Adrenal gland (tissue), 12 donors: Measurements from ENCODE around the gene FGF14. TPM values are rescaled to one million over a fixed set of nuclear protein-coding genes. Genes with fewer than 3 reads are reported as not detected.
A peak's percentile ranks its signal among the peaks of the same experiment; 100 is the strongest.
"Not testable (repeated sequence)": the region's sequence is repeated elsewhere in the genome, so short reads cannot be mapped to it uniquely, and the experiment has no call there.

Source experiments
- DNase-seq, 7 donors: peaks; one replicate each; pipeline ENCODE4 v3.0.0-alpha.2; 2019 to 2020
- H3K27ac ChIP-seq, 5 donors: fragments of 200-600 bp; sonication (generic) in 4 of 5; 1 replicate in 3 of 5; 2 replicates in 2 of 5; pipeline versions ENCODE4 v1.5.1 to v1.8.0; 2016 to 2020; ENCODE audit warnings: mild to moderate bottlenecking in 1 of 5
- H3K27me3 ChIP-seq: fragments of 200-600 bp; 2 replicates; pipeline ENCODE4 v1.8.0; 2021
- H3K36me3 ChIP-seq, 2 donors: fragments of 200-600 bp; replicated peaks in 1 of 2; 1 replicate in 1 of 2; 2 replicates in 1 of 2; pipeline versions ENCODE4 v1.5.1 to v1.8.0; 2018 to 2022
- H3K4me1 ChIP-seq, 2 donors: fragments of 200-600 bp; replicated peaks in 1 of 2; 1 replicate in 1 of 2; 2 replicates in 1 of 2; pipeline versions ENCODE4 v1.5.1 to v1.8.0; 2018 to 2021
- H3K4me3 ChIP-seq, 4 donors: fragments of 200-600 bp; sonication (generic) in 3 of 4; one replicate each; pipeline ENCODE4 v1.5.1; 2016 to 2018
- H3K9me3 ChIP-seq, 3 donors: fragments of 200-600 bp; sonication (generic) in 1 of 3; replicated peaks in 1 of 3; 1 replicate in 2 of 3; 2 replicates in 1 of 3; pipeline versions ENCODE4 v1.5.1 to v1.8.0; 2016 to 2021
- POLR2A ChIP-seq, 2 donors: fragments of 450-650 bp; IDR thresholded peaks; one replicate each; pipeline ENCODE4 v1.6.1; 2017; ENCODE audit warnings: antibody characterized with exemption in 2 of 2, mild to moderate bottlenecking in 2 of 2, moderate library complexity in 1 of 2
- WGBS, 4 donors: extraction: QIAGEN DNeasy Blood & Tissue Kit in 2 of 4; methylation state at CpG; one replicate each; pipeline versions ENCODE4 v1.1.5 to v1.1.7; 2013 to 2017; 5-methylcytosine and 5-hydroxymethylcytosine counted together
- intact Hi-C, 2 donors: fragments of 100-400 bp; cut with DNase I; formaldehyde crosslinking; loops; one replicate each; pipeline versions ENCODE4 v1.14.1 to v1.15.0; 2022 to 2023
- polyA plus RNA-seq, 3 donors: library from polyadenylated mRNA; stranded (reverse); fragments of 200-250 nt in 2 of 3; fragments of 350-450 nt in 1 of 3; fragmentation: Illumina TruSeq in 1 of 3; extraction: RNeasy Lipid Tissue Mini Kit (QIAGEN cat#74804) in 1 of 3; gene quantifications; one replicate each; pipeline ENCODE4 v1.2.3, GENCODE V29; 2013 to 2014
- total RNA-seq, 9 donors: library from RNA; depleted of rRNA in 4 of 9; stranded (reverse); fragments of >200 nt in 4 of 9; fragments of 120-200 nt in 1 of 9; fragmentation: NEBNext Ultra II Directional in 1 of 9; extraction: Animal tissue kit (Norgen Biotek cat#: 25700) in 1 of 9; gene quantifications; one replicate each; pipeline versions ENCODE4 v1.1.0 to v1.2.4, GENCODE V29; 2013 to 2023
- TF ChIP-seq, protein P1 (sequence below), 6 experiments: fragments of 450-650 bp in 4 of 6; fragments of 200-600 bp in 2 of 6; sonication (generic) in 1 of 6; IDR thresholded peaks; 1 replicate in 5 of 6; 2 replicates in 1 of 6; pipeline versions ENCODE4 v1.5.1 to v1.8.0; 2016 to 2021; ENCODE audit warnings: antibody characterized with exemption in 6 of 6, mild to moderate bottlenecking in 2 of 6, moderate library complexity in 1 of 6
- donor health status: healthy with polysubstance abuse.
- donor health status: Bipolar disorder and iron deficiency.
- donor health status: DM: yes; HTN: yes; CAD: no.
- donor health status: DM: no; HTN: no; CAD: no.
- donor health status: DM: no; HTN: no; CAD: no.
- donor health status: DM: yes; HTN: yes; CAD: no.

FGF14 gene
- total and polyA plus RNA-seq, 12 donors, result 0.32 to 9.3 (median 2.8) TPM; not detected in 2

- Histone ChIP-seq H3K27me3 (no peaks in the 10 kb centered on the region), H3K4me1 (no peaks in the 10 kb centered on the region), H3K4me3 (no peak overlapping the region), H3K36me3 (no peaks in the 10 kb centered on the region), H3K9me3 (no peaks in the 10 kb centered on the region), H3K27ac (no peak overlapping the region)
- intact Hi-C loops, result no loop called here
- DNase-seq, result no peak
- WGBS, 4 donors, result 24 to 34% (median 28%) methylated on average over 4 of the region's 4 CpGs
- no peak for TF ChIP-seq POLR2A (IDR thresholded peaks at IDR 0.05)
- TF ChIP-seq, protein P1, sequence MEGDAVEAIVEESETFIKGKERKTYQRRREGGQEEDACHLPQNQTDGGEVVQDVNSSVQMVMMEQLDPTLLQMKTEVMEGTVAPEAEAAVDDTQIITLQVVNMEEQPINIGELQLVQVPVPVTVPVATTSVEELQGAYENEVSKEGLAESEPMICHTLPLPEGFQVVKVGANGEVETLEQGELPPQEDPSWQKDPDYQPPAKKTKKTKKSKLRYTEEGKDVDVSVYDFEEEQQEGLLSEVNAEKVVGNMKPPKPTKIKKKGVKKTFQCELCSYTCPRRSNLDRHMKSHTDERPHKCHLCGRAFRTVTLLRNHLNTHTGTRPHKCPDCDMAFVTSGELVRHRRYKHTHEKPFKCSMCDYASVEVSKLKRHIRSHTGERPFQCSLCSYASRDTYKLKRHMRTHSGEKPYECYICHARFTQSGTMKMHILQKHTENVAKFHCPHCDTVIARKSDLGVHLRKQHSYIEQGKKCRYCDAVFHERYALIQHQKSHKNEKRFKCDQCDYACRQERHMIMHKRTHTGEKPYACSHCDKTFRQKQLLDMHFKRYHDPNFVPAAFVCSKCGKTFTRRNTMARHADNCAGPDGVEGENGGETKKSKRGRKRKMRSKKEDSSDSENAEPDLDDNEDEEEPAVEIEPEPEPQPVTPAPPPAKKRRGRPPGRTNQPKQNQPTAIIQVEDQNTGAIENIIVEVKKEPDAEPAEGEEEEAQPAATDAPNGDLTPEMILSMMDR (IDR thresholded peaks at IDR 0.05), result peak; percentile 43 to 73 (median 50)
Measured at GRCh38 chr13:102141625-102142472, 260.0 kb downstream of the FGF14 start.

DNA sequence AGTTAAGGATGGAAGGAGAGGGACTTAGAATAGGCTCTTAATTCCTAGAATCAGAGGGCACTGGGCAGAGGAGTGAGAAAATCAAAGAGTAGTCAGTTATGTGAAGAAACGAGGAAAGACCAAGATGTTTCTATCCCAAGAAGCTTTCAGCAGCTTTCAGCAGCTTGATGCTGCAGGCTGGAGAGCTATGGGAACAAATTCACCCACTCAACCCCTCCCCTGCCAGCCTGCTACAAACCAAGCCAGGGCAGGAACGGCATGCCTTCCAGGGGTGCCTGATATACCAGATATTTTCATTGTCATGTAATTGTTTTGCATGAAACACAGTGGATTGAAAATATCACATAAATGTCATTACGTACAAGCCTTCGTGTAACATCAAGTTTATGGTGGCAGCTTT is 262.2 kb downstream of the FGF14 start:
- H3K4me1 ChIP-seq, result no peaks in the 10 kb centered on the region
- H3K36me3 ChIP-seq, result no peaks in the 10 kb centered on the region
- H3K4me3 ChIP-seq, result no peak overlapping the region
- no peak for DNase-seq
- no peak for TF ChIP-seq POLR2A (IDR thresholded peaks at IDR 0.05)
- H3K27ac ChIP-seq, result no peak overlapping the region
- H3K27me3 ChIP-seq, result no peaks in the 10 kb centered on the region
- WGBS, 4 donors, result 55 to 70% (median 60%) methylated on average over 4 of the region's 4 CpGs
- no peaks in the 10 kb centered on the region for H3K9me3 ChIP-seq
- intact Hi-C loops, result no loop called here

DNA sequence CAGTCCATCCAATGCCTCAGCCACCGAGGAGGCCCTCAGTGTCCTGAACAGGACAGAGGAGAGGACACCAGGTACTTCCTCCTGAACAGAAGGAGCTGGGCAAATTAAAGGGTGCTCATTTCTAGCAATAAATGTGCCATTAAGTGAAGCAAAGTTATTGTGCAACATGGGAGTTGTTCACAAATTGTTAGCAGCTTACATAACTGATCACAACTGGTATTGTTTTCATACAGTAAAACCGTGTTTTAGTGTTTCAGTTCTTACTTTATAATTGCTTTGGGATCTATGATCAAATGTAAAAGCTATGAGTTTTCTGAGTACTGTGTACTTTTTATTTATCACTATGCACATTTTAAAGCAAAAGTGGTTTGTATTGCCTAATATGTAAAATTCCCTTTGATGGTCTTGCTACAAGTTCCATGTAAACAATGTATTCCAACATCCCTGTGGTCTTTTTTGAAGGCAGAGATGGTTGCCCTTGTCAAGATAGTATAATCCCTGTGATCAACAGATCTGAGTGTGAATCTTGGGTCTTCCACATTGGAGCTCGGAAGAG is 263.1 kb downstream of the FGF14 start:
- Histone ChIP-seq H3K4me1 (no peaks in the 10 kb centered on the region), H3K36me3 (no peaks in the 10 kb centered on the region), H3K4me3 (no peak overlapping the region), H3K9me3 (no peaks in the 10 kb centered on the region), H3K27ac (no peak overlapping the region), H3K27me3 (no peaks in the 10 kb centered on the region)
- DNase-seq, result no peak
- 64 to 79% (median 68%) methylated on average over 3 of the region's 3 CpGs for whole genome bisulfite sequencing, 4 donors
- TF ChIP-seq, protein P1 (IDR thresholded peaks at IDR 0.05), result no peak
- TF ChIP-seq POLR2A (IDR thresholded peaks at IDR 0.05), result no peak
- intact Hi-C loops, result no loop called here

DNA sequence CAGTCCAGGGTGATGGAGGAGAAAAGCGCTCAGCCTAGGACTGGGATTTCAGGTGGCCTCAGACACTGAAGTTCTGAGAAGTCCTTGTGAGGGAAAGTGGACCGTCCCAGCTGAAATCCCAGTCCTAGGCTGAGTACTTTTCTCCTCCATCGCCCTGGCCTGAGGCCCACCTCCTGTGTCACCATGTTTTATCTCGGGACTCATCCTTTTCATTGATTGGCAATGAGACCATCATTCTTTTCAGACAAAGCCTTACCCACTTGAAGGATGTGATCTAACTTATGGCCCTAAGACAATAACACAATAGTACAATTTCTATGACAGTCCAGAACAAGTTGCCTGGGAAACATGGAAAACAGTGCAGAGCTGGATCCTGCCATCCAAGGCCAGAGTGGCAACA is 263.9 kb downstream of the FGF14 start:
- DNase-seq, H3K9me3 ChIP-seq, H3K4me3 ChIP-seq, H3K27me3 ChIP-seq, H3K4me1 ChIP-seq, H3K36me3 ChIP-seq, intact Hi-C loops, H3K27ac ChIP-seq: not testable (repeated sequence)
- WGBS, 4 donors, result 78 to 84% (median 83%) methylated on average over 4 of the region's 4 CpGs

DNA sequence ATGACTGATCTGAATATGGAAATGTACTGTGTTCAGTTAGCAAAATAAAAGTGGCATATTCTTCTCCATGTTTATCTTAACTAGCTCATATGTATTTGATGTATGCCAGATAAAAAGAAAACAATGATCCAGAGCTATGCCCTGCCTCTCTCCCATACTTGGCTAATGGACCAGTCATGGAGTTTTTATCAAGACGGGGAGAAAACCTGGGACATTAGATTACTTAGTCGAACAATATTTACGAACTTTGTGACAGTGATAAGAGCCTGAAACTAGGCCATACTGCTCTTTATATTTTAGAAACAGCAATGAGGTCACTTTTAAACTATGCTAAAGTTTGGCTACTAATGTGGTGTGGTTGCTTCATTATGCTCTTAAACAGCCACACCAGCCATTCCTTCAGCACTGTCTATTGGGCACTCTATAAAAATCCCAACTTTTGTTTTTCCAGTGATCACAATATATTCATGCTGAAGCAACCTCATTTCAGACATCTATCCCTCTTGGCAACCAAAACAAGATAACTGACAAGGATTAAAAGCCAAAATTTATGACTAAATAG is 265.0 kb downstream of the FGF14 start:
- intact Hi-C loops, result no loop called here
- Histone ChIP-seq H3K4me3 (no peak overlapping the region), H3K27ac (no peak overlapping the region), H3K9me3 (no peaks in the 10 kb centered on the region), H3K27me3 (no peaks in the 10 kb centered on the region), H3K36me3 (no peaks in the 10 kb centered on the region), H3K4me1 (no peaks in the 10 kb centered on the region)
- TF ChIP-seq POLR2A (IDR thresholded peaks at IDR 0.05), result no peak
- TF ChIP-seq, protein P1 (IDR thresholded peaks at IDR 0.05), result no peak
- 73 to 83% (median 80%) methylated on average over 3 of the region's 3 CpGs for whole genome bisulfite sequencing, 4 donors
- DNase-seq, result no peak
